GM12892 (cell line): ENCODE results near the gene DNAH12.

Source experiments
- DNase-seq: peaks from one replicate; pipeline ENCODE4 v3.0.0; 2011; ENCODE audit not compliant: insufficient read length
- FAIRE-seq: peaks from 2 replicates; lab custom pipeline; 2011; peaks lifted over from hg19 to GRCh38; lab: Jason Lieb, UNC
- POLR2A ChIP-seq: IDR thresholded peaks from 2 replicates; pipeline ENCODE4 v1.6.1; 2011; ENCODE audit warnings: low read depth, low read length, control low read depth
- POLR2AphosphoS5 ChIP-seq: IDR thresholded peaks from 2 replicates; pipeline ENCODE4 v1.6.1; 2011; ENCODE audit warnings: low read depth, low read length, control low read depth
- TAF1 ChIP-seq: IDR thresholded peaks from 2 replicates; pipeline ENCODE4 v1.6.1; 2011; ENCODE audit warnings: low read depth, mild to moderate bottlenecking, control low read depth, low read length, borderline replicate concordance

Gene DNAH12

DNA sequence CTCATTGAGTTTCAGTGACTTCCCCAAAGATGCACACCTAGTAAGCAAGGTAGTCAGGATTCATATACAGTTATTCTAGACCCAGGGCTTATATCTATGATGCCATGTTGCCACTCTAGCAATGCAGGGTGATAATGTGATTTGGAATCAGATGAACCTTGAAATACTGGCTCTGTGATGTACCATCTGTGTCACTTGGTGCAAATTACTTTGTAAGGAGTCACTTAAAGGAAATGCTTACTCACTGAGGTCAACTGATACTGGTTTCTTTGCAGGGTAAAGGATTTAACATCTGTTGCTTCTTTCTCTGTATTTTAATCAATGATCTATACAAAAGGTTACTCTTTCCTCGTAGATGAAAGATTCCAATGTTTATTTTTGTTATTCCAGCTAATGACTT is 262.4 kb downstream of the DNAH12 start:
- TF ChIP-seq POLR2AphosphoS5 (no peak), TAF1 (no peak), POLR2A (no peak)
- no peak for FAIRE-seq
- no peak for DNase-seq

GRCh38 chr3:57279685-57280084 is 264.5 kb downstream of the DNAH12 start:
- FAIRE-seq (no peak), DNase-seq (no peak)
- TF ChIP-seq POLR2A (no peak), TAF1 (no peak), POLR2AphosphoS5 (no peak)

DNA sequence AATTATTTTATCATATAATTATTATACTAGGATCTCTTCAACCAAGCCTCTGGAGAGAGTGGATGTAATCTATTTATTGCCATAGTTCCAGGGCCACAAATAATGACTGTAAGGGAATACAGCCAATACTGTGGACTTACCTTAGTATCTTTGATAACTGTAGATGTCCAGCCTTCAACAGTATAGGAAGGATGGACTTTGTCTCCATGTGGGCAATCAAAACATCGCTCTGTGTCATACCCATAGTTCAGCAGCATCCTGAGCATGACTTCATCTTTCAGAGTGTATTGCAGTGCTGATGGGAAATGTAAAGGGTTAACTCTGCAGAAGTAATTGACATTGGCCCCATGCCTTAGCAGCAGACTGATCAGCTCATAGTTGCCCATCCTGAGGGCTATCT is 265.9 kb downstream of the DNAH12 start:
- TF ChIP-seq POLR2A (no peak), TAF1 (no peak), POLR2AphosphoS5 (no peak)
- DNase-seq: no peak
- no peak for FAIRE-seq

DNA sequence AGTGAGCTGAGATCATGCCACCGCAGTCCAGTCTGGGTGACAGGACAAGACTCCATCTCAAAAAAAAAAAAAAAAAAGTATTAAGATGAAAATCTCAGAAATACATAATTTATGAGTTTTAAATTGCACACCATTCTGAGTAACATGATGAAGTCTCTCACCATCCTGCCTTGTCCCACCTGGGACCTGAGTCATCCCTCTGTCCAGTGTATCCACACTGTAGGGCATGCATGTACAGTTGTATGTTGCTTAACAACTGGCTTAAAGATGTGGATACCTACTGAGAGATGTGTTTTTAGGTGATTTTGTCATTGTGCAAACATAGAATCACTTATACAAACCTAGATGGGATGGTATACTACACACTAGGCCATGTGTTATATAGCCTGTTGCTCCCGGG is 268.8 kb downstream of the DNAH12 start:
- TF ChIP-seq POLR2A (no peak), TAF1 (no peak), POLR2AphosphoS5 (no peak)
- FAIRE-seq: no peak
- DNase-seq: no peak

DNA sequence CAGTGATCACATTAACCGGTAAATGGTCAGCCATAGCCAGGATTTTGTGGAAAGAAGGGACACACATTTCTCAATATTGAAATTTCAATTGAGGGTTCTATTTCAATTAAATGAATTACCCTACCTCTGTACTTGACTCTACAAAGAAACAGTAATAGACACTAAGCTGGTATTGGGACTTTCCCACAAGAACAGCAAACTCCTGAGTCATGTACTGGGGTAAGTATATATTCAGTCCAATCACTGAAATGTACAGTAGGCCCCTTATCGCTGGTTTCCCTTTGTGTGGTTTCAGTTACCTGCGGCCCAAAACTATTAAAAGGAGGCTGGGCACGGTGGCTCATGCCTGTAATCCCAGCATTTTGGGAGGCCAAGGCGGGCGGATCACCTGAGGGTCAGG is 269.3 kb downstream of the DNAH12 start:
- no peak for TF ChIP-seq POLR2AphosphoS5
- TF ChIP-seq POLR2A: no peak
- no peak for TF ChIP-seq TAF1
- FAIRE-seq: no peak
- DNase-seq: no peak

GRCh38 chr3:57268416-57268815 is 275.7 kb downstream of the DNAH12 start:
- TF ChIP-seq TAF1 (no peak), POLR2A (no peak), POLR2AphosphoS5 (no peak)
- FAIRE-seq (no peak), DNase-seq (no peak)

DNA sequence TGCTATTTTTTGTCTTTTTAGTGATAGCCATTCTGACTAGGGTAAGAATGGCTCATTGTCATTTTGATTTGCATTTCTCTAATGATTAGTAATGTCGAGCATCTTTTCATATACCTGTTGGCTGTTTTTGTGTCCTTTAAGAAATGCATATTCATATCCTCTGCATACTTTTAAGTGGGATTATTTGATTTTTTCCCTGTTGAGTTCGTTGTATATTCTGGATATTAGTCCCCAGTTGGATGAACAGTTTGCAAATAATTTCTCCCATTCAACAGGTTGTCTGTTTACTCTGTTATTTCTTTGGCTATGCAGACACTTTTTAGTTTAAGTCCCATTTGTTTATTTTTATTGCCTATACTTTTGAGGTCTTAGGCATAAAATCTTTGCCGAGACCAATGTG is 282.2 kb downstream of the DNAH12 start:
- TF ChIP-seq TAF1: no peak
- no peak for TF ChIP-seq POLR2A
- no peak for DNase-seq
- FAIRE-seq: no peak

DNA sequence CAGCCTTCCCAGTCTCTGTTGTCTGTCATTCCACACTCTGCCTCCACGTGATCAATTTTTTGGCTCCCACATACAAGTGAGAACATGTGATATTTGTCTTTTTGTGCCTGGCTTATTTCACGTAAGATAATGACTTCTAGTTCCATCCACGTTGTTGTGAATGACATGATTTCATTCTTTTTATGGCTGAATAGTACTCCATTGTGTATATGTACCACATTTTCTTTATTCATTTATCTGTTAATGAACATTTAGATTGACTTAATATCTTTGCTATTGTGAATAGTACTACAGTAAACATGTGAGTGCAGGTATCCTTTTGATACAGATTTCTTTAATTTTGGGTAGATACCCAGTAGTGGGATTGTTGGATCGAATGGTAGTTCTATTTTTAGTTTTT is 283.0 kb downstream of the DNAH12 start:
- DNase-seq: no peak
- TF ChIP-seq TAF1 (no peak), POLR2AphosphoS5 (no peak), POLR2A (no peak)
- no peak for FAIRE-seq

DNA sequence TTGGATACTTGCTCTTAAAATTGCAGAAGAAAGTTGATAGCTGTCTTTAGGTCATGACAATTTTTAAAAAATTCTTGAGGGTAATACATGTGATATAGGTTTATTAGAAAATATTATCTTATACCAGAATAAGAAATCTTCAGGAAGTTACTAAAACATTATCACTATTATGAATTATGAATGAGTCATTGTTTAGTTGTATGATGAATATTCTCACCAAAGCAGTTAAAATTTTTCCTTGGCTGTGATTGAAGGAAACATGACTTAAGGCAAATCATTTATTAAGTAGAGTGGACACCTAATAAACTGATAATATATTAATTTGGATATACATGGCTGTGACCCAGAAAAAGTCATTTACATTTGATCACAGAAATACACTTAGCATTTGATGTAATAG is 286.5 kb downstream of the DNAH12 start:
- FAIRE-seq (no peak), DNase-seq (no peak)
- TF ChIP-seq POLR2A (no peak), POLR2AphosphoS5 (no peak), TAF1 (no peak)

- DNase-seq: no peak
- FAIRE-seq: no peak
- TF ChIP-seq POLR2A (no peak), POLR2AphosphoS5 (no peak), TAF1 (no peak)
Observed at GRCh38 chr3:57256844-57257243, 287.3 kb downstream of the DNAH12 start.

DNA sequence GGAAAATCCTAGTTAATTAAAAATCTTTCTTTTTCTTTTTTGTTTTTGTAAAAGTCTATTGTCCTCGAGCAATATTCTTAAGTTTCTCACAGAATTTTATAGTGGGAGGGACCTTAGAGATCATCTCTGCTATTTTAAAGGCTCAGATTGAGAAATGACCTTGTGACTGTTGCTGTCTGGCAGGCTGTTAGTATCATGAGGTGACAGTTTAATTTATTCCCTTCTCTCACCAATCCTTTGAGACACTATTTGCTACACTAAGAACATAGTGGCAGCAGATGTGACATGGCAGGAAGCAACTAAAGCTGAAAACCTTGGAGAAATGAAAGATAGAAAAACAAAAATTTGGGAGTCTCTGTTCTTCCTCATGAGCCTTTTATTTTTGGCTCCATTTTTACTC is 291.7 kb downstream of the DNAH12 start:
- FAIRE-seq: no peak
- TF ChIP-seq POLR2AphosphoS5: no peak
- TF ChIP-seq TAF1: no peak
- TF ChIP-seq POLR2A: no peak
- DNase-seq: no peak

- TF ChIP-seq TAF1: no peak
- no peak for TF ChIP-seq POLR2AphosphoS5
- no peak for TF ChIP-seq POLR2A
- FAIRE-seq (no peak), DNase-seq (no peak)
Observed at GRCh38 chr3:57244946-57245345, 299.2 kb downstream of the DNAH12 start.
